Measurements from ENCODE around the gene SBF1.
"Not testable (repeated sequence)": the region's sequence is repeated elsewhere in the genome, so short reads cannot be mapped to it uniquely, and the experiment has no call there.

Gene SBF1

GRCh38 chr22:50445071-50445879 is 29.6 kb downstream of the SBF1 start:
- DNase-seq (ENCODE audit: low read depth) = no peak

GRCh38 chr22:50444663-50445062 is 30.2 kb downstream of the SBF1 start:
- peak; percentile 41 for DNase-seq (ENCODE audit: low read depth)

GRCh38 chr22:50443801-50444625 is 30.8 kb downstream of the SBF1 start:
- no peak for DNase-seq (ENCODE audit: low read depth)

- DNase-seq (ENCODE audit: low read depth) = no peak
These were observed 31.6 kb downstream of the SBF1 start for GRCh38 chr22:50443197-50443596.

- no peak for DNase-seq (ENCODE audit: low read depth)
These were observed 33.3 kb downstream of the SBF1 start for GRCh38 chr22:50441428-50441993.

GRCh38 chr22:50440544-50441249 is 34.1 kb downstream of the SBF1 start:
- DNase-seq (ENCODE audit: low read depth) = no peak

- DNase-seq (ENCODE audit: low read depth) = no peak
These were observed 34.9 kb downstream of the SBF1 start for GRCh38 chr22:50439871-50440331.

GRCh38 chr22:50439314-50439870 is 35.4 kb downstream of the SBF1 start:
- DNase-seq (ENCODE audit: low read depth) = no peak

GRCh38 chr22:50438305-50439275 is 36.2 kb downstream of the SBF1 start:
- no peak for DNase-seq (ENCODE audit: low read depth)

GRCh38 chr22:50437511-50438304 is 37.1 kb downstream of the SBF1 start:
- no peak for DNase-seq (ENCODE audit: low read depth)

- no peak for DNase-seq (ENCODE audit: low read depth)
These were observed 37.9 kb downstream of the SBF1 start for GRCh38 chr22:50436841-50437341.

- DNase-seq (ENCODE audit: low read depth) = no peak
These were observed 38.6 kb downstream of the SBF1 start for GRCh38 chr22:50436015-50436830.

- DNase-seq (ENCODE audit: low read depth) = no peak
These were observed 39.4 kb downstream of the SBF1 start for GRCh38 chr22:50435291-50436014.

GRCh38 chr22:50434849-50435248 is 40.0 kb downstream of the SBF1 start:
- no peak for DNase-seq (ENCODE audit: low read depth)

- DNase-seq (ENCODE audit: low read depth) = not testable (repeated sequence)
These were observed 41.8 kb downstream of the SBF1 start for GRCh38 chr22:50432877-50433510.

GRCh38 chr22:50432131-50432876 is 42.5 kb downstream of the SBF1 start:
- no peak for DNase-seq (ENCODE audit: low read depth)
